HEK293 (cell line): ENCODE data around the gene XAGE3.

ENCODE experiments used
- CTCF ChIA-PET: fragments of 350-600 bp; formaldehyde crosslinking; extraction: SDS; loops from one replicate; lab custom pipeline; 2021; ENCODE audit warnings: antibody characterized with exemption; lab: Yijun Ruan, JAX
- POLR2A ChIA-PET: fragments of 300-600 bp; formaldehyde crosslinking; extraction: SDS; loops from one replicate; lab custom pipeline; 2020; ENCODE audit warnings: antibody characterized with exemption, inconsistent platforms; lab: Yijun Ruan, JAX
- H3K27ac ChIP-seq: fragments of 200-500 bp; sonication (Bioruptor generic); 2 replicates; pipeline ENCODE4 v1.5.1; 2014; ENCODE audit warnings: low read depth, low read length, control low read depth, inconsistent platforms; ENCODE audit errors: extremely low read depth
- H3K36me3 ChIP-seq, 2 experiments: fragments of 200-500 bp in 1 of 2; sonication (Bioruptor generic) in 1 of 2; 1 replicate in 1 of 2; 2 replicates in 1 of 2; pipeline ENCODE4 v1.5.1; 2014 to 2017; ENCODE audit warnings: inconsistent platforms in 2 of 2, low read length in 2 of 2; ENCODE audit not compliant: control insufficient read depth in 2 of 2, insufficient read depth in 1 of 2
- H3K4me1 ChIP-seq: fragments of 200-500 bp; sonication (Bioruptor generic); 2 replicates; pipeline ENCODE4 v1.5.1; 2014; ENCODE audit warnings: mild to moderate bottlenecking, low read length, inconsistent platforms; ENCODE audit not compliant: control insufficient read depth, insufficient read depth
- H3K4me3 ChIP-seq: 2 replicates; pipeline ENCODE4 v1.5.1; 2011; ENCODE audit warnings: low read depth, mild to moderate bottlenecking, control low read depth, low read length, moderate library complexity
- H3K9me3 ChIP-seq: fragments of 200-500 bp; sonication (Bioruptor generic); 2 replicates; pipeline ENCODE4 v1.5.1; 2014; ENCODE audit warnings: low read depth, low read length, inconsistent platforms; ENCODE audit not compliant: control insufficient read depth, insufficient read depth
- EGR2 ChIP-seq: fragments of 450-650 bp; formaldehyde crosslinking; IDR thresholded peaks from 2 replicates; pipeline ENCODE4 v1.5.1; 2016; ENCODE audit warnings: low read depth, missing biosample characterization, missing genetic modification characterization
- FEZF1 ChIP-seq: fragments of 450-650 bp; formaldehyde crosslinking; IDR thresholded peaks from 2 replicates; pipeline ENCODE4 v1.5.1; 2016; ENCODE audit warnings: missing biosample characterization, missing genetic modification characterization
- KLF1 ChIP-seq: fragments of 450-650 bp; formaldehyde crosslinking; IDR thresholded peaks from 2 replicates; pipeline ENCODE4 v1.5.1; 2016; ENCODE audit warnings: missing biosample characterization, missing genetic modification characterization
- OSR2 ChIP-seq: fragments of 450-650 bp; formaldehyde crosslinking; IDR thresholded peaks from 2 replicates; pipeline ENCODE4 v1.5.1; 2016; ENCODE audit warnings: missing biosample characterization, missing genetic modification characterization
- TCF7L2 ChIP-seq: IDR thresholded peaks from 2 replicates; pipeline ENCODE4 v1.6.1; 2011; ENCODE audit warnings: low read depth, mild to moderate bottlenecking, inconsistent platforms, low read length, moderate library complexity, borderline replicate concordance
- WT1 ChIP-seq: fragments of 450-650 bp; formaldehyde crosslinking; IDR thresholded peaks from 2 replicates; pipeline ENCODE4 v1.5.1; 2016; ENCODE audit warnings: missing biosample characterization, missing genetic modification characterization
- ZEB2 ChIP-seq: fragments of 450-650 bp; formaldehyde crosslinking; IDR thresholded peaks from 2 replicates; pipeline ENCODE4 v1.5.1; 2016; ENCODE audit warnings: missing biosample characterization, missing genetic modification characterization
- ZFP37 ChIP-seq: fragments of 450-650 bp; formaldehyde crosslinking; IDR thresholded peaks from 2 replicates; pipeline ENCODE4 v1.5.1; 2016; ENCODE audit warnings: missing biosample characterization, missing genetic modification characterization
- ZNF140 ChIP-seq: fragments of 450-650 bp; formaldehyde crosslinking; IDR thresholded peaks from 2 replicates; pipeline ENCODE4 v1.5.1; 2016; ENCODE audit warnings: missing biosample characterization, missing genetic modification characterization
- ZNF302 ChIP-seq: fragments of 450-650 bp; formaldehyde crosslinking; IDR thresholded peaks from 2 replicates; pipeline ENCODE4 v1.5.1; 2016; ENCODE audit warnings: missing biosample characterization, missing genetic modification characterization, low read depth
- ZNF341 ChIP-seq: fragments of 450-650 bp; formaldehyde crosslinking; IDR thresholded peaks from 2 replicates; pipeline ENCODE4; 2016; ENCODE audit warnings: low read depth, missing biosample characterization, missing genetic modification characterization
- ZNF510 ChIP-seq: fragments of 450-650 bp; formaldehyde crosslinking; IDR thresholded peaks from 2 replicates; pipeline ENCODE4 v1.5.1; 2018; ENCODE audit warnings: mild to moderate bottlenecking, missing genetic modification characterization, missing biosample characterization; ENCODE audit not compliant: insufficient replicate concordance
- ZNF548 ChIP-seq: fragments of 450-650 bp; formaldehyde crosslinking; IDR thresholded peaks from 2 replicates; pipeline ENCODE4 v1.5.1; 2016; ENCODE audit warnings: missing biosample characterization, missing genetic modification characterization
- ZNF585B ChIP-seq: fragments of 450-650 bp; formaldehyde crosslinking; IDR thresholded peaks from 2 replicates; pipeline ENCODE4 v1.5.1; 2016; ENCODE audit warnings: missing biosample characterization, missing genetic modification characterization
- ZNF621 ChIP-seq: fragments of 450-650 bp; formaldehyde crosslinking; IDR thresholded peaks from 2 replicates; pipeline ENCODE4 v1.5.1; 2017; ENCODE audit warnings: missing biosample characterization, missing genetic modification characterization
- ZNF623 ChIP-seq: fragments of 450-650 bp; formaldehyde crosslinking; IDR thresholded peaks from 2 replicates; pipeline ENCODE4 v1.5.1; 2016; ENCODE audit warnings: missing biosample characterization, missing genetic modification characterization
- ZNF664 ChIP-seq: fragments of 450-650 bp; formaldehyde crosslinking; IDR thresholded peaks from 2 replicates; pipeline ENCODE4 v1.5.1; 2016; ENCODE audit warnings: missing biosample characterization, missing genetic modification characterization
- ZNF707 ChIP-seq: fragments of 450-650 bp; formaldehyde crosslinking; IDR thresholded peaks from 2 replicates; pipeline ENCODE4 v1.5.1; 2016; ENCODE audit warnings: missing biosample characterization, missing genetic modification characterization
- TF ChIP-seq, protein P1 (sequence below): fragments of 450-650 bp; IDR thresholded peaks from 2 replicates; pipeline ENCODE4 v1.5.1; 2018; ENCODE audit warnings: missing biosample characterization, mild to moderate bottlenecking, missing genetic modification characterization
- TF ChIP-seq, protein P2 (sequence below): fragments of 450-650 bp; formaldehyde crosslinking; IDR thresholded peaks from 2 replicates; pipeline ENCODE4 v1.5.1; 2017; ENCODE audit warnings: missing biosample characterization, missing genetic modification characterization
- TF ChIP-seq, protein P3 (sequence below): fragments of 450-650 bp; formaldehyde crosslinking; IDR thresholded peaks from 2 replicates; pipeline ENCODE4 v1.5.1; 2016; ENCODE audit warnings: missing biosample characterization, missing genetic modification characterization

Gene XAGE3

DNA sequence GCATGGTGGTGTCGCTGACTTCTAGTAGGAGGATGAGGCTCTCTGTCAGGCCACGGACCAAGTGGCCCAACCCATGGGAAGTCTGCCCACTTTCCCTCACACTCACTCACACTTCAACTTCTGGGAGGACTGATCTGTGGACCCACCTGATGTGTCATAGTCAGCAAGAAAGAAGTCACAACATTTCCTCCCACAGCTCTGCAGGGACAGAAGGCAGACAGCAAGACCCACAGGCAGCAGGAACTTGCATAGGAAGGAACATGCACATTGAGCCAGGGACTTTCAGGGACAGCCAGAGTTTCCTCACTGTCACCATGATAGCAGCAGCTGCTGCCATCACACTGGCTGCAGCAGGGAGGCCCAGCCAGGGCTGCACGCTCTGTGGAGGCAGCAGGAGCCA is 37.3 kb downstream of the XAGE3 start:
- ChIA-PET CTCF (interaction anchor here (0.6 kb wide), 1 partner anchor 422 kb away, joined by 3 read pairs; no protein-coding TSS in a partner anchor), POLR2A (no interaction called here)
- Histone ChIP-seq H3K9me3 (no peaks in the 10 kb centered on the region), H3K27ac (no peak overlapping the region), H3K4me1 (no peaks in the 10 kb centered on the region), H3K4me3 (no peak overlapping the region), H3K36me3 (no peaks in the 10 kb centered on the region)
- no peak for TF ChIP-seq ZNF341 (tag by site-specific recombination)
- TF ChIP-seq FEZF1, result no peak
- no peak for TF ChIP-seq ZNF140 (tag by site-specific recombination)
- TF ChIP-seq, protein P1, sequence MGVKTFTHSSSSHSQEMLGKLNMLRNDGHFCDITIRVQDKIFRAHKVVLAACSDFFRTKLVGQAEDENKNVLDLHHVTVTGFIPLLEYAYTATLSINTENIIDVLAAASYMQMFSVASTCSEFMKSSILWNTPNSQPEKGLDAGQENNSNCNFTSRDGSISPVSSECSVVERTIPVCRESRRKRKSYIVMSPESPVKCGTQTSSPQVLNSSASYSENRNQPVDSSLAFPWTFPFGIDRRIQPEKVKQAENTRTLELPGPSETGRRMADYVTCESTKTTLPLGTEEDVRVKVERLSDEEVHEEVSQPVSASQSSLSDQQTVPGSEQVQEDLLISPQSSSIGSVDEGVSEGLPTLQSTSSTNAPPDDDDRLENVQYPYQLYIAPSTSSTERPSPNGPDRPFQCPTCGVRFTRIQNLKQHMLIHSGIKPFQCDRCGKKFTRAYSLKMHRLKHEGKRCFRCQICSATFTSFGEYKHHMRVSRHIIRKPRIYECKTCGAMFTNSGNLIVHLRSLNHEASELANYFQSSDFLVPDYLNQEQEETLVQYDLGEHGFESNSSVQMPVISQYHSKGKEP (tag by site-specific recombination), result no peak
- no peak for TF ChIP-seq TCF7L2
- TF ChIP-seq ZNF621, result no peak

DNA sequence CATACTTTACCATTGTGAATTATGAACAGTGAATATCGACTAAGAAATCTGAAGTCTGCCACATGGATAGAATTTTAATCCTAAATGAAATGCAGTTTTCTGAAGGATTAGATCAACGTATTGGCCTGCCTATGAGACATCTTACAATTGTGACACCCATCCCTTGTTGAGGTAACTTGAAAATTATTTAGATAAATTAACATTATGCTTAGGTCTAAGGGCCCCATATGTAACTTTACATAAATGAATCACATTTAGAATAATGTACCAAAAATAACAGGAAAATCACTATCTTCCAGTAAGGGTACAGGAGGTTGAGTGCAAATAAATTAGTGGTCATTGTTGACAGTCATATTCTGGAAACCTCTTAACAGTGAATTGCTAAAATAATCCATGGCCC is 43.3 kb downstream of the XAGE3 start:
- Histone ChIP-seq H3K36me3 (no peaks in the 10 kb centered on the region), H3K4me3 (no peak overlapping the region), H3K27ac (no peak overlapping the region), H3K9me3 (no peaks in the 10 kb centered on the region), H3K4me1 (no peaks in the 10 kb centered on the region)
- TF ChIP-seq ZNF707 (no peak), FEZF1 (no peak), ZNF585B (no peak), EGR2 (tag by site-specific recombination) (no peak), ZNF623 (no peak), ZNF548 (tag by site-specific recombination) (no peak), ZNF664 (no peak), ZFP37 (tag by site-specific recombination) (no peak)
- ChIA-PET CTCF (no interaction called here), POLR2A (no interaction called here)

DNA sequence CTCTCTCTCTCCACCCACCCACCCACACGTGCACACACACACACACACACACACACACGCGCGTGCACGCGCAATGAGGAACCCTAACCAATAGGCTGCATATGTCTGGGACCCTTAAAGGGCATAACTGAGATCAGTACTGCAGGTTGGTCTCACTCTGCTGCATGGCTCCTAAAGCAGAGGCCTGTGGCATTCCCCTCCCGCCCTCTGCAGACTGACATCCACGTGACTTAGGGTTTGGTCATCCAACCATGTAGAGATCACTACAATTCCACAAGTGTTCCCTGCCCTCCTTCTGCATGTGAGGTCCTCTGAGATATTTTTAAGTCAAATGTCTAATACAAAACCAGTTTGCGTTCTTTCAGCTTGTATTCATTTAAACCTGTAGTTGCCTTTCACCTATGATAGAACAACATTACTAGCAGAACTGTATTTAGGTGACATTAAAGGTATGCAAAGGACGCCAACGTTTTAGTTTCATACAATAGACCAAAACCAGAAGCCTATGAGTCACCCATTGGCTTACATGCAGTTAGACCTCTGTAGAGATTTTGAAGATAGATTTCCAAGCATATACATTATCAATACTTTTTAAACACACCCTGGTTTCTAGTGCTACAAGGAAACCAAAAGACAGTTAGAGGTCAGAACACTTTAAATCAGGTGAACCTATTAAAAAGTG is 46.7 kb downstream of the XAGE3 start:
- H3K27ac ChIP-seq, result no peak overlapping the region
- no peak for TF ChIP-seq ZEB2 (tag by site-specific recombination)
- no peak for TF ChIP-seq ZNF585B
- no peak for TF ChIP-seq ZNF302 (tag by site-specific recombination)
- no peak for TF ChIP-seq ZNF510 (tag by site-specific recombination)
- TF ChIP-seq, protein P2, sequence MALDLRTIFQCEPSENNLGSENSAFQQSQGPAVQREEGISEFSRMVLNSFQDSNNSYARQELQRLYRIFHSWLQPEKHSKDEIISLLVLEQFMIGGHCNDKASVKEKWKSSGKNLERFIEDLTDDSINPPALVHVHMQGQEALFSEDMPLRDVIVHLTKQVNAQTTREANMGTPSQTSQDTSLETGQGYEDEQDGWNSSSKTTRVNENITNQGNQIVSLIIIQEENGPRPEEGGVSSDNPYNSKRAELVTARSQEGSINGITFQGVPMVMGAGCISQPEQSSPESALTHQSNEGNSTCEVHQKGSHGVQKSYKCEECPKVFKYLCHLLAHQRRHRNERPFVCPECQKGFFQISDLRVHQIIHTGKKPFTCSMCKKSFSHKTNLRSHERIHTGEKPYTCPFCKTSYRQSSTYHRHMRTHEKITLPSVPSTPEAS (tag by site-specific recombination), result no peak
- no peak for TF ChIP-seq WT1 (tag by site-specific recombination)
- no peak for TF ChIP-seq OSR2 (tag by site-specific recombination)
- TF ChIP-seq, protein P3, sequence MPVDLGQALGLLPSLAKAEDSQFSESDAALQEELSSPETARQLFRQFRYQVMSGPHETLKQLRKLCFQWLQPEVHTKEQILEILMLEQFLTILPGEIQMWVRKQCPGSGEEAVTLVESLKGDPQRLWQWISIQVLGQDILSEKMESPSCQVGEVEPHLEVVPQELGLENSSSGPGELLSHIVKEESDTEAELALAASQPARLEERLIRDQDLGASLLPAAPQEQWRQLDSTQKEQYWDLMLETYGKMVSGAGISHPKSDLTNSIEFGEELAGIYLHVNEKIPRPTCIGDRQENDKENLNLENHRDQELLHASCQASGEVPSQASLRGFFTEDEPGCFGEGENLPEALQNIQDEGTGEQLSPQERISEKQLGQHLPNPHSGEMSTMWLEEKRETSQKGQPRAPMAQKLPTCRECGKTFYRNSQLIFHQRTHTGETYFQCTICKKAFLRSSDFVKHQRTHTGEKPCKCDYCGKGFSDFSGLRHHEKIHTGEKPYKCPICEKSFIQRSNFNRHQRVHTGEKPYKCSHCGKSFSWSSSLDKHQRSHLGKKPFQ (tag by site-specific recombination), result no peak
- no peak for TF ChIP-seq KLF1 (tag by site-specific recombination)
- TF ChIP-seq, all 188 proteins: peak for 0
- no peaks in the 10 kb centered on the region for H3K9me3 ChIP-seq
- H3K4me1 ChIP-seq, result no peaks in the 10 kb centered on the region
- no peaks in the 10 kb centered on the region for H3K36me3 ChIP-seq
- ChIA-PET CTCF (no interaction called here), POLR2A (no interaction called here)
- H3K4me3 ChIP-seq, result no peak overlapping the region
